22Rv1 (cell line): ENCODE measurements around the gene NKPD1.

Experiments used
- ZFX ChIP-seq: fragments of 450-650 bp; IDR thresholded peaks from 2 replicates; pipeline ENCODE4 v1.6.1; 2017; ENCODE audit warnings: antibody characterized with exemption, borderline replicate concordance
- TF ChIP-seq, protein P1 (sequence below): fragments of 450-650 bp; IDR thresholded peaks from 2 replicates; pipeline ENCODE4 v1.5.1; 2017; ENCODE audit warnings: mild to moderate bottlenecking

DNA sequence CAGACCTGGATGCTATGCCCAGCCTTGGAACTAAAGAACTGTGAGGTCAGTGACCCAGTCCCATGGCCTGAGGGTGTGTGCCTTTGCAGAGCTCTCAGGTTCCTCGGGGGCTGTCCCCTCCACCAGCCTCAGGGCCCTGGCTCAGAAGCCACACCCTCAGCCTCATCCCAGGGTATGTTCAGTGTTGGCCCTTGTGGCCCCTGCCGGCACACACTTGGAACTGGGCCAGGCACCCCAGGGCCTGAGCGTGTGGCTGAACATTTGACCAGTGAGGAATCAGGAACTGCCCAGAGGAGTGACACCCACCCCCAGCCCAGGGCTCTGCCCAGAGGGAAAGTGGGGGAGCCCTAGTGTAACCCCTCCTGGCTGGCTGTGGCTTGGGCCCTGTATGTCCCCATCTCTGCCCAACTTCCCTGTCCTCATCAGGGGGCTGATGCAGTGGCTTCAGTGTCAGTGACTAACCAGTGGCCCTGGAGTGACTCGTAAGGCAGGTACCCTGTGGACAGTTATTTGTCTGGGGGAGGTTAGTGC, 10.0 kb downstream of the NKPD1 start:
- TF ChIP-seq, protein P1, sequence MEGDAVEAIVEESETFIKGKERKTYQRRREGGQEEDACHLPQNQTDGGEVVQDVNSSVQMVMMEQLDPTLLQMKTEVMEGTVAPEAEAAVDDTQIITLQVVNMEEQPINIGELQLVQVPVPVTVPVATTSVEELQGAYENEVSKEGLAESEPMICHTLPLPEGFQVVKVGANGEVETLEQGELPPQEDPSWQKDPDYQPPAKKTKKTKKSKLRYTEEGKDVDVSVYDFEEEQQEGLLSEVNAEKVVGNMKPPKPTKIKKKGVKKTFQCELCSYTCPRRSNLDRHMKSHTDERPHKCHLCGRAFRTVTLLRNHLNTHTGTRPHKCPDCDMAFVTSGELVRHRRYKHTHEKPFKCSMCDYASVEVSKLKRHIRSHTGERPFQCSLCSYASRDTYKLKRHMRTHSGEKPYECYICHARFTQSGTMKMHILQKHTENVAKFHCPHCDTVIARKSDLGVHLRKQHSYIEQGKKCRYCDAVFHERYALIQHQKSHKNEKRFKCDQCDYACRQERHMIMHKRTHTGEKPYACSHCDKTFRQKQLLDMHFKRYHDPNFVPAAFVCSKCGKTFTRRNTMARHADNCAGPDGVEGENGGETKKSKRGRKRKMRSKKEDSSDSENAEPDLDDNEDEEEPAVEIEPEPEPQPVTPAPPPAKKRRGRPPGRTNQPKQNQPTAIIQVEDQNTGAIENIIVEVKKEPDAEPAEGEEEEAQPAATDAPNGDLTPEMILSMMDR = no peak
- TF ChIP-seq ZFX = no peak
